ENCODE data around the gene CDC42EP4. TPM values are rescaled to one million over a fixed set of nuclear protein-coding genes. Genes with fewer than 3 reads are reported as not detected.

Gene CDC42EP4
- total RNA-seq, 4 donors from 2014 or later, result 33.8 to 127 (median 97.8) TPM

DNA sequence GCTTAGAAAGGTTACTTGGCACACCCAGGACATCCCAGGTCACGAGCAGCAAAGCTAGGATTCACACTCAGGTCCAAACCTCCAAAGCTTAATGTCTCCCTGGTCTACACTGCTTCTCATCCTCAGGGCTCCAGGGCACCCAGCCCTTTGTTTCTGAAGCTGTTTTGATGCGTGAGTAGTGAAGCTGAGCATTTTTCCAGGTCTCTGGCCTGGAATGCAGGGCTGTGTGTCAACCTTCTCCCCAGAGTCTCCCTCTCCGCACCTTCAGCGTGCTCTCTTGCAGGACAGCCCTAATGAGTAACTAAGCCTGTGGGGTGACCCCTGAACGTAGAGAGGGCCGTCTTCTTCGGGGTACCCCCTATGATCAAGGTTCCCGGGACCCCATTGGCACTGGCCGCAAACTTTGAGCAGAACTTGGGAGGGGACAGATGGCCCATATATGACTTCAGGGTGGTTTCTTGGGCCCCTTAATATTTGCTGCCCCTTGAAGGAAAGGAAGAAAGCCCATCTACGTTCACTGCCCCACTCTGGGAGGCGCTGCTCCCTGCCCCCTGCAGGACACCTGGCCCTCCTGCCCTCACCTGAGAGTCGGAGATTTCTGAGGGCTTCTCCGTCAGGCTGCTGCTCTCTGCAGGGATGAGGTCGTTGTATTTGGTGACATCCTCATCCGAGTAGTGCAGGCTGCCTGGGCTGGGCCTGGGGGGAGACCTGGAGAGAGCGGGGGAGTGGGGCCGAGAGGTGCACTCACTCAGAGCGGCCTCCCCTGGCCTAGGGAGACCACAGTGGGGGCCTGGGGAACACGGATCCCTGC, 36.4 kb upstream of the CDC42EP4 start:
- peaks cover 0 to 5% (median 0%) of the 10 kb centered on the region in 4 donors for H3K4me1 ChIP-seq
- DNase-seq, result no peak
- TF ChIP-seq CTCF (IDR thresholded peaks at IDR 0.05), result no peak
- no peak for TF ChIP-seq POLR2A (IDR thresholded peaks at IDR 0.05)
- peak overlapping the region in 2 of 4 donors; percentile 10 to 67 for H3K27ac ChIP-seq
- H3K36me3 ChIP-seq, result no peaks in the 10 kb centered on the region
- H3K9me3 ChIP-seq, result no peaks in the 10 kb centered on the region
- no peaks in the 10 kb centered on the region for H3K27me3 ChIP-seq
- H3K4me3 ChIP-seq, result no peak overlapping the region

- Histone ChIP-seq H3K4me1 (peaks cover 0 to 12% (median 0%) of the 10 kb centered on the region in 4 donors), H3K27ac (peak overlapping the region in 1 of 4 donors; percentile 17)
Measured at GRCh38 chr17:73347351-73347750, 35.5 kb upstream of the CDC42EP4 start.

DNA sequence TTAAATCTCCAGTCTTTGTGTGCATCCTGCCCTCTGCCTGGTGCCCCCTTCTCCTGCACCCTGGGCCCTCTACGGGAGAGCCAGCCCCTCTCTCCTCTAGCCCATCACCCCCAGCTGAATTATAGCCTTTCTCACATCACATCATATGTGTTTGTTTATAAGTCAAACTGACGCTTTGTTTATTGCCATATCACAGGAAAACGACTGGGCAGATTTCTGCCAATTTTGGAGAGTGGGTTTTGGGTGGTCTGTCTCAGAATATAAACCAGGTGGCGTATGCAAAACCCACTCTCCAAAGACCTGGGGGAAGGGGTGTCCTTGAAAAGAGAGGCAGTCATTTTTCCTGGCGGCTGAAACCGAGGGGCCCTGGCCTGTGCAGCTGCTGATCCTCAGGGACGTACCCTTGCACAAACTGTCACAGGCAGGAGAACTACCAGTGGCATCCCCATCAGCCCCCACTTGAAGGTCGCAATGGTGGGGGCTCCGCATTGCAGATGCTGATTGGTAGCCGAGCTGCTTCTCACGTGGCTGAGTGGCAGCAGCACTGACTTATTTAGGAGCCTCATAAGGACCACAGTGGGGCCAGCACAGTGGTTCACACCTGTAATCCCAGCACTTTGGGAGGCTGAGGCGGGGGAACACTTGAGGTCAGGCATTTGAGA, 34.8 kb upstream of the CDC42EP4 start:
- no peaks in the 10 kb centered on the region for H3K27me3 ChIP-seq
- H3K9me3 ChIP-seq, result no peaks in the 10 kb centered on the region
- TF ChIP-seq CTCF (IDR thresholded peaks at IDR 0.05), result no peak
- TF ChIP-seq POLR2A (IDR thresholded peaks at IDR 0.05), result no peak
- H3K27ac ChIP-seq, result no peak overlapping the region
- peaks cover 0 to 19% (median 0%) of the 10 kb centered on the region in 4 donors for H3K4me1 ChIP-seq
- no peaks in the 10 kb centered on the region for H3K36me3 ChIP-seq
- H3K4me3 ChIP-seq, result no peak overlapping the region
- DNase-seq, result no peak

More at GRCh38 chr17:73347351-73347750, 35.5 kb upstream of the CDC42EP4 start:
- TF ChIP-seq CTCF (IDR thresholded peaks at IDR 0.05), result no peak
- no peak for TF ChIP-seq POLR2A (IDR thresholded peaks at IDR 0.05)
- no peaks in the 10 kb centered on the region for H3K36me3 ChIP-seq
- H3K9me3 ChIP-seq, result no peaks in the 10 kb centered on the region
- no peaks in the 10 kb centered on the region for H3K27me3 ChIP-seq
- no peak for DNase-seq
- H3K4me3 ChIP-seq, result no peak overlapping the region

DNA sequence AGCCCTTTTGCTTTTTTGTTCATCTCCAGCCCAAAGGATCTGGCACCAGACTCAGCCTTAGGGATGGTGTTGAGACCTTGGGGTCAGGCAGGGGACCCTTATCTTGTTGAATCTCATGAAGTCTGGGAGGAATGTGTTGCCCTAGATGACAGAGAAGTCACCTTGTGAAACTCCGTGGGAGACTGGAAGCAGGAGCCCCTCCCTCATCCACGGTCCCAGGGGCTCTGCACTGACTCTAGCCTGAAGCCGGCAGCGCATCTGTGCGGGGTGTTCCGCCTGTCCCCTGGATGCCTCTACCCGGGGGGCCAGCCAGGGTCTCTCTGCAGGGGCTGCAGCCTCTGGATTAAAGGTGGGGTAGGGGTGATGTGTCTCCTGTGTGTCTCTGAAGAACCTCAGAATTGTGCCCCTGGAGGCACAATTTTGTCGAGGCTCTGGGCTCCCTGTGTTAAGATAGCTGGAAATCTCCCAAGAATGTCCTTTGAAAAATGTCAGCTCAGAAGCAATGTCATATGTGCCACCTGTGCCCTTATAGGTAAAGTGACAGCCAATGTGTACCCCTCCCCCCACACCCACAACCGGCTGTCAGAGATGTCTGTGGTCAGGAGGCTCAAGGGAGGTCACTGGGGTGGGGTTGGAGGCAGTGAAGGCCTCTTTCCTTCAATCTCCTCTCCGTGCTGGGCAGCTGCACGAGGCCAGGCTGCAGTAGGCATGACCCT, 32.1 kb upstream of the CDC42EP4 start:
- Histone ChIP-seq H3K36me3 (no peaks in the 10 kb centered on the region), H3K27ac (peak overlapping the region; percentile 12 to 80 (median 28)), H3K4me3 (no peak overlapping the region), H3K9me3 (no peaks in the 10 kb centered on the region), H3K4me1 (peaks cover 0 to 20% (median 0%) of the 10 kb centered on the region in 4 donors), H3K27me3 (no peaks in the 10 kb centered on the region)
- TF ChIP-seq CTCF (IDR thresholded peaks at IDR 0.05) (no peak), POLR2A (IDR thresholded peaks at IDR 0.05) (no peak)
- no peak for DNase-seq

- peak in 1 of 3 donors; percentile 18 for DNase-seq
- H3K36me3 ChIP-seq, result no peaks in the 10 kb centered on the region
- H3K9me3 ChIP-seq, result no peaks in the 10 kb centered on the region
- TF ChIP-seq POLR2A (IDR thresholded peaks at IDR 0.05), result no peak
- TF ChIP-seq CTCF (IDR thresholded peaks at IDR 0.05), result no peak
- peaks cover 0 to 20% (median 0%) of the 10 kb centered on the region in 4 donors for H3K4me1 ChIP-seq
- no peak overlapping the region for H3K4me3 ChIP-seq
- peak overlapping the region; percentile 12 to 80 (median 36) for H3K27ac ChIP-seq
- H3K27me3 ChIP-seq, result no peaks in the 10 kb centered on the region
Measured at GRCh38 chr17:73343168-73343634, 31.4 kb upstream of the CDC42EP4 start.
